ENCODE measurements around the gene PCGF2. TPM values are rescaled to one million over a fixed set of nuclear protein-coding genes. Genes with fewer than 3 reads are reported as not detected.

The PCGF2 gene
- polyA plus RNA-seq, 3 donors = 0.60 TPM; not detected in 2

- Mint-ChIP-seq H3K27me3 (ENCODE audit: low read depth in 3 of 3) (peaks cover 2 to 14% (median 9%) of the 10 kb centered on the region in 3 donors), H3K9me3 (peaks cover 0 to 3% (median 0%) of the 10 kb centered on the region in 7 donors), H3K27ac (peak overlapping the region in 4 of 7 donors; percentile 21 to 68 (median 50)), H3K4me1 (peaks cover 51% of the 10 kb centered on the region), H3K4me3 (peak overlapping the region; percentile 49 to 94), H3K36me3 (peaks cover 15 to 20% of the 10 kb centered on the region in 2 donors)
- Histone ChIP-seq H3K4me2 (replicated peaks; ENCODE audit: extremely low read depth, low read length, poor library complexity, severe bottlenecking) (peak overlapping the region; percentile 83), H3K27me3 (ENCODE audit: control insufficient read depth in 2 of 2, insufficient read depth in 2 of 2, low read length in 2 of 2) (no peaks in the 10 kb centered on the region), H3K79me2 (ENCODE audit: insufficient read depth, low read length) (no peaks in the 10 kb centered on the region), H3K9me3 (replicated peaks in 1 of 2; ENCODE audit: control insufficient read depth in 1 of 2, insufficient read depth in 1 of 2, low read length in 2 of 2) (no peaks in the 10 kb centered on the region), H4K20me1 (ENCODE audit: insufficient read depth, low read length) (peaks cover 10% of the 10 kb centered on the region), H3K4me3 (replicated peaks in 1 of 3; ENCODE audit: low read depth in 2 of 3, low read length in 3 of 3) (peak overlapping the region in 1 of 3 experiments; percentile 94), H2AFZ (ENCODE audit: insufficient read depth, low read depth, low read length, poor library complexity, severe bottlenecking) (no peak overlapping the region), H3K9ac (ENCODE audit: insufficient read depth, low read length, poor library complexity, severe bottlenecking) (peak overlapping the region; percentile 76), H3K36me3 (replicated peaks in 1 of 2; ENCODE audit: control insufficient read depth in 1 of 2, insufficient read depth in 2 of 2, low read length in 2 of 2) (peaks cover 5 to 10% of the 10 kb centered on the region in 2 donors), H3K4me1 (ENCODE audit: control insufficient read depth in 1 of 2, insufficient read depth in 2 of 2, low read length in 2 of 2) (peaks cover 47 to 48% of the 10 kb centered on the region in 2 donors), H3K27ac (ENCODE audit: low read depth in 1 of 2, low read length in 2 of 2) (peak overlapping the region in 1 of 2 donors; percentile 17)
- intact Hi-C loops (cut with micrococcal nuclease) = loop anchor here in 1 of 2 donors (2.0 kb wide), 1 partner anchor 31 kb away; no protein-coding TSS in a partner anchor
- DNase-seq = no peak
- 76% methylated on average over 8 of the region's 8 CpGs for WGBS (ENCODE audit: insufficient coverage)
- TF ChIP-seq, protein P1, sequence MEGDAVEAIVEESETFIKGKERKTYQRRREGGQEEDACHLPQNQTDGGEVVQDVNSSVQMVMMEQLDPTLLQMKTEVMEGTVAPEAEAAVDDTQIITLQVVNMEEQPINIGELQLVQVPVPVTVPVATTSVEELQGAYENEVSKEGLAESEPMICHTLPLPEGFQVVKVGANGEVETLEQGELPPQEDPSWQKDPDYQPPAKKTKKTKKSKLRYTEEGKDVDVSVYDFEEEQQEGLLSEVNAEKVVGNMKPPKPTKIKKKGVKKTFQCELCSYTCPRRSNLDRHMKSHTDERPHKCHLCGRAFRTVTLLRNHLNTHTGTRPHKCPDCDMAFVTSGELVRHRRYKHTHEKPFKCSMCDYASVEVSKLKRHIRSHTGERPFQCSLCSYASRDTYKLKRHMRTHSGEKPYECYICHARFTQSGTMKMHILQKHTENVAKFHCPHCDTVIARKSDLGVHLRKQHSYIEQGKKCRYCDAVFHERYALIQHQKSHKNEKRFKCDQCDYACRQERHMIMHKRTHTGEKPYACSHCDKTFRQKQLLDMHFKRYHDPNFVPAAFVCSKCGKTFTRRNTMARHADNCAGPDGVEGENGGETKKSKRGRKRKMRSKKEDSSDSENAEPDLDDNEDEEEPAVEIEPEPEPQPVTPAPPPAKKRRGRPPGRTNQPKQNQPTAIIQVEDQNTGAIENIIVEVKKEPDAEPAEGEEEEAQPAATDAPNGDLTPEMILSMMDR (IDR thresholded peaks at IDR 0.05) = no peak
Observed at GRCh38 chr17:38731526-38732294, 16.4 kb downstream of the PCGF2 start.

DNA sequence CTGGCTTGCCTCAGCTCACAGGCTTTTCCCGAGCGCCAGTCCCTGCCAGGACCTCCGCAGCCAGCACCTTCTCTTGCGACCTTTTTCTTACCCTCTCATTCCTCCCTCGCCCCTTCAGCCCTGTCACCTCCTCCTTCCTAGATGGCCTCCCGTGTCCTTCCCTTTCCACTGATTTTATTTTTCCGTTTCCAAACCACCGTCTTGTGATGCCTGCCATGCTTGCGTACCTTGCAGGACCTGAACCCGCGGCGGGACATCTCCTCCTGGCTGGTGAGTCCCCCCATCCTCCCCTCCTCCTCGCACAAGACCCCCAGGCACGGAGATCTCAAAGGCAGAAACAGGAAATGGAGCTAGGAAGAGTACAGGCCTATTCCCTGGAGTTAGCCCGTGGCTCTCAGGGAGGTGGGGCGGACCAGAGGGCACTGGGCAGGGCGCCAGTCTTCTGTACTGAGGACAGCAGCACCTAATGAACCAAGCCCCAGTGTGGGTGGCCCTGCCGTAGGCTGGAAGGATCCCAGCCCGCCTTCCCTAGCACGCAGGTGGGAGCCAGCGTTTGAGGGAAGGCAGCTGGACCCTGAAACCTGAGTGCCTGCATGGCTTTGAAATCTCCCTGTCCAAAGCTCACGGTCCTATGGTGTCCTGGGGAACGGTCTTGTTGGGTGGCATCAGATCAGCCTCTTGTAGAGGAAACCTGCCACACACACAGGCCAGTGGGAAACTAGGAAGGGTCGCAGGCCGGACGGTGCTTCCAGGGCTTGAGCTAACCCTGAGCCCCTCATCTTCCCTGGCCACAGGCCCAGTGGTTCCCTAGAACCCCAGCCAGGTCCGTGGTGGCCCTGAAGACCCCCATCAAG lies 17.4 kb downstream of the PCGF2 start:
- H3K4me1 Mint-ChIP-seq = peaks cover 52% of the 10 kb centered on the region
- Histone ChIP-seq H2AFZ (ENCODE audit: insufficient read depth, low read depth, low read length, poor library complexity, severe bottlenecking) (peak overlapping the region; percentile 88), H3K36me3 (replicated peaks in 1 of 2; ENCODE audit: control insufficient read depth in 1 of 2, insufficient read depth in 2 of 2, low read length in 2 of 2) (peaks cover 5 to 10% of the 10 kb centered on the region in 2 donors), H3K79me2 (ENCODE audit: insufficient read depth, low read length) (no peaks in the 10 kb centered on the region), H4K20me1 (ENCODE audit: insufficient read depth, low read length) (peaks cover 10% of the 10 kb centered on the region), H3K4me1 (ENCODE audit: control insufficient read depth in 1 of 2, insufficient read depth in 2 of 2, low read length in 2 of 2) (peaks cover 47 to 48% of the 10 kb centered on the region in 2 donors), H3K27ac (ENCODE audit: low read depth in 1 of 2, low read length in 2 of 2) (peak overlapping the region in 1 of 2 donors; percentile 73), H3K27me3 (ENCODE audit: control insufficient read depth in 2 of 2, insufficient read depth in 2 of 2, low read length in 2 of 2) (no peaks in the 10 kb centered on the region), H3K4me3 (replicated peaks in 1 of 3; ENCODE audit: low read depth in 2 of 3, low read length in 3 of 3) (peak overlapping the region; percentile 66 to 94 (median 89)), H3K4me2 (replicated peaks; ENCODE audit: extremely low read depth, low read length, poor library complexity, severe bottlenecking) (peak overlapping the region; percentile 83), H3K9ac (ENCODE audit: insufficient read depth, low read length, poor library complexity, severe bottlenecking) (peak overlapping the region; percentile 76), H3K9me3 (replicated peaks in 1 of 2; ENCODE audit: control insufficient read depth in 1 of 2, insufficient read depth in 1 of 2, low read length in 2 of 2) (no peaks in the 10 kb centered on the region)
- DNase-seq = no peak
- WGBS (ENCODE audit: insufficient coverage) = 31% methylated on average over 22 of the region's 27 CpGs
- H3K36me3 Mint-ChIP-seq = peaks cover 15 to 24% of the 10 kb centered on the region in 2 donors
- H3K27me3 Mint-ChIP-seq (ENCODE audit: low read depth in 3 of 3) = peaks cover 0 to 10% (median 2%) of the 10 kb centered on the region in 3 donors
- TF ChIP-seq, protein P1 (IDR thresholded peaks at IDR 0.05) = no peak
- peaks cover 0 to 3% (median 0%) of the 10 kb centered on the region in 7 donors for H3K9me3 Mint-ChIP-seq
- intact Hi-C loops (cut with micrococcal nuclease) = loop anchor here in 1 of 2 donors (1.0 to 2.0 kb wide), 2 partner anchors 22 to 30 kb away; partner anchors contain the start of gene PSMB3
- peak overlapping the region; percentile 78 to 93 (median 89) for H3K27ac Mint-ChIP-seq
- peak overlapping the region; percentile 88 to 94 for H3K4me3 Mint-ChIP-seq
